A549 (cell line): ENCODE measurements around the gene ERICH6.

Experiments used
- CBX8 ChIP-seq: fragments of 200-600 bp; sonication (generic); IDR thresholded peaks from 2 replicates; pipeline ENCODE4 v1.6.1; 2016
- CHD4 ChIP-seq: fragments of 200-600 bp; sonication (generic); IDR thresholded peaks from 2 replicates; pipeline ENCODE4 v1.6.1; 2016; ENCODE audit warnings: antibody characterized with exemption, mild to moderate bottlenecking, borderline replicate concordance
- CTCF ChIP-seq: fragments of >200 bp; sonication (Bioruptor Twin); formaldehyde crosslinking; IDR thresholded peaks from 3 replicates; pipeline ENCODE4 v1.5.1; 2016
- MAX ChIP-seq: IDR thresholded peaks from 2 replicates; pipeline ENCODE4 v1.6.1; 2012
- PBX3 ChIP-seq: IDR thresholded peaks from 2 replicates; pipeline ENCODE4 v1.6.1; 2012
- RCOR1 ChIP-seq: fragments of 150-350 bp; IDR thresholded peaks from 2 replicates; pipeline ENCODE4 v1.6.1; 2014; ENCODE audit warnings: antibody characterized with exemption, low read length, low read depth
- SMC3 ChIP-seq: fragments of >200 bp; sonication (Bioruptor Twin); formaldehyde crosslinking; IDR thresholded peaks from 3 replicates; pipeline ENCODE4 v1.6.1; 2018; ENCODE audit warnings: inconsistent platforms

GRCh38 chr3:150653110-150653561 is 50.6 kb downstream of the ERICH6 start:
- no peak for TF ChIP-seq MAX
- no peak for TF ChIP-seq CTCF
- no peak for TF ChIP-seq RCOR1
- no peak for TF ChIP-seq SMC3
- no peak for TF ChIP-seq CHD4
- no peak for TF ChIP-seq CBX8
- TF ChIP-seq PBX3: no peak
